Ishikawa (cell line): ENCODE results near the gene CMAS.

Experiments used
- EP300 ChIP-seq: IDR thresholded peaks from 2 replicates; pipeline ENCODE4 v1.6.1; 2012; ENCODE audit warnings: borderline replicate concordance
- RAD21 ChIP-seq: IDR thresholded peaks from 2 replicates; pipeline ENCODE4 v1.6.1; 2012; ENCODE audit warnings: low read depth
- TEAD4 ChIP-seq: IDR thresholded peaks from 2 replicates; pipeline ENCODE4 v1.6.1; 2012
- TF ChIP-seq, protein P1 (sequence below): IDR thresholded peaks from 2 replicates; pipeline ENCODE4 v1.6.1; 2012

DNA sequence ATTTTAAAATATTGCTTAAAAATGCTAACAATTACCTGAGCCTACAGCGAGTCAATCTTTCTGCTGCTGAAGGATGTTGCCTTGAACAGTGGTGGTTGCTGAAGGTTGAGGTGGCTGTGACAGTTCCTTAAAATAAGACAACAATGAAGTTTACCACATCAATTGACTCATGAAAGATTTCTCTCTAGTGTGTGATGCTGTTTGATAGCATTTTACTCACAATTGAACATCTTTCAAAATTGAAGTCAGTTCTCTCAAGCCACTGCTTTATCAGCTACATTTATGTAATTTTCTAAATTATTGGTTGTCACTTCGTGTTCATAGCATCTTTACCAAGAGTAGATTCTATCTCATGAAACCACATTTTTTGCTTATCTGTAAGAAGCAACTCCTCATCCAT is 20.3 kb downstream of the CMAS start:
- TF ChIP-seq TEAD4: no peak
- TF ChIP-seq EP300: no peak
- TF ChIP-seq, protein P1, sequence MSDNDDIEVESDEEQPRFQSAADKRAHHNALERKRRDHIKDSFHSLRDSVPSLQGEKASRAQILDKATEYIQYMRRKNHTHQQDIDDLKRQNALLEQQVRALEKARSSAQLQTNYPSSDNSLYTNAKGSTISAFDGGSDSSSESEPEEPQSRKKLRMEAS: no peak
- TF ChIP-seq RAD21: no peak
